HUDEP-2 (cell line): ENCODE measurements around the gene GGA3.

Experiments used
- DNase-seq, 76 experiments: peaks; one replicate each; lab custom pipeline; 2025; ENCODE audit not compliant: unreplicated experiment in 76 of 76; lab: John Stamatoyannopoulos, UW

GGA3 gene

DNA sequence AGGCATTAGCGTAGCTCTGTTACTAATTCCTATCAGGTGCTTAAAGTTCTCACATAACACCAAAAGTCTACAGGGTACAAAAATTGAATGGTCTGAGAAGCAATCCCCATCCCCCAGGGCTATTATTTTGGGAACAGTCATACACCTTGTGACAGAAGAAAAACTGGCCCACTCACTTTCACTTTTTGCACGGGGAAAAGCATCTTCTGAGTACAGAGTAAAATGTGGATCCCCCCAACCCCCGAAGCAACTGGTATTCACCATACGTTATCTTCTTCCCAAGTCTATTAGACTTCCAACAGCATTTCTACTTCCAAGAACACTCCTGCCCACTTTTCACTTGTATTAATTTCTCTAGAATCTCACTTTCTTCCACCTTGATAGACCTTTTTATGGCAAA lies 11.8 kb downstream of the GGA3 start:
- no peak for DNase-seq

DNA sequence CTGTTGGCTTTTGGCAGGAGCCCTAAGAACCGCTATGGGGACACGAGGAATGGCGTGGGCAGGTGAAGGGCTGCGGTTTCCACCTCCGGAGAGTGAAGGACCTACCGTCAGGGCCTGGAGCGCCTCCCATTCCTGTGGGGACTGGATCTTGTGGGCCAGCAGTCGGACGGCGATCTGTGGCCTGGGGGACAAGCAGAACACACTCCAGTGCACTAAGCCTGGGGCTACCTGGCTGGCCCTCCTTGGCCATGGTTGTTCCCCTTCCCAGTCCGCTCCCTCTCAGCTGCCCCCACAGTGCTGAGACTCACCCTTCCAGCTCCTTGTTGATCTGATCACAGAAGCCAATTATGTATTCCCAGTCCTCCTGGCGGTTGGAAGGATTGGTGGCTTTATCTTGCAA lies 15.0 kb downstream of the GGA3 start:
- DNase-seq = no peak

DNA sequence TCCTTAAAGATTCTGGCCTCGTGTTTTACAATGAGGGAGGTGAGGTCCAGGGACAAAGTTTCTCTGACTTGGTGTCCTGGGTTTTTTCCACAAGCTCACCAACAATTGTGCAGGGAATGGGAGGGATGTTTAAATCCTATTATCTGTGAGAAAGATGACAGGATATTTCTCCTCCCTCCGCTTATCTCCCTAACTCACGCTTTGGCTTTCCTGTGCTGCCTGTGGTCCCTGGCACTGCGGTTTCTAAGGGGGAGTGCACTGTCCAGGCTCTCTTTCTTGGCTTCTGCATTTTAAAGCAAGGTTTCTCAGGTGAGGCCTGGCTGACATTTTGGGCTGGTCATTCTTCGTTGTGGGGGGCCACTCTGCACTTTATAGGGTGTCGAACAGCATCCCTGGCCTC lies 16.4 kb downstream of the GGA3 start:
- no peak for DNase-seq

DNA sequence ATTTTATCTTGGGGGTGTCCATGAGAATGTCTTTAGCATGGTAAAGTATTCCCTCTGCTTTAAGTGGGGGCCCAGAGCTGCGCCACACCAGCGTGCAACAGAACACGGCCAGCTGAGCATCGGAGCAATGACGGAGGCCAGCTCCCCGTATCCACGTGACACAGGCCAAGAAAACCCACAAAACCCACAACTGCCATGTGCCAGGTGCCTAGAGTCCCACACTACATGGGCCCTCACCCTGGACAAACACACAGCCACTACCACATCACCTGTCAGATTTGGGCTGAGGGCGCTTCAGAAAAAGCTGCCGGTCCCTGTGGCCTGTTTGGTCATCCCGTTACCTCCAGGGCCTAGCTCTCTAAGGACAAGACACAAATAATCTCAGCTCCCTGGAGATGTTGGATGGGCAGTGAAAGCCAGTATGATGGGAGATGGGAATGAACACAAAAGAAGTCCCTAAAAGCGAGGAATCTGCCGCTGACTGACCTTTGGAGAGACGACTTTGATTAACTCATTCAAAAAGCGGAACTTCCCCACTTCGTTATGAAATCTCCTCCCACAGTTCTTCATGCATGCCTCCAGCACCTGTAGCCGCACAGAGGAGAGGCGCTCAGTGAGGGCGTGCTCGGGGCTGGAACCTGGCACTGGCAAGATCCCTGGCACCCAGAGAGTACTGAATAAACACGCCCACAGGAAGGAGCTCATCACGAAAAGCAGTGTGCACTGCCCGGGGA lies 17.1 kb downstream of the GGA3 start:
- no peak for DNase-seq

DNA sequence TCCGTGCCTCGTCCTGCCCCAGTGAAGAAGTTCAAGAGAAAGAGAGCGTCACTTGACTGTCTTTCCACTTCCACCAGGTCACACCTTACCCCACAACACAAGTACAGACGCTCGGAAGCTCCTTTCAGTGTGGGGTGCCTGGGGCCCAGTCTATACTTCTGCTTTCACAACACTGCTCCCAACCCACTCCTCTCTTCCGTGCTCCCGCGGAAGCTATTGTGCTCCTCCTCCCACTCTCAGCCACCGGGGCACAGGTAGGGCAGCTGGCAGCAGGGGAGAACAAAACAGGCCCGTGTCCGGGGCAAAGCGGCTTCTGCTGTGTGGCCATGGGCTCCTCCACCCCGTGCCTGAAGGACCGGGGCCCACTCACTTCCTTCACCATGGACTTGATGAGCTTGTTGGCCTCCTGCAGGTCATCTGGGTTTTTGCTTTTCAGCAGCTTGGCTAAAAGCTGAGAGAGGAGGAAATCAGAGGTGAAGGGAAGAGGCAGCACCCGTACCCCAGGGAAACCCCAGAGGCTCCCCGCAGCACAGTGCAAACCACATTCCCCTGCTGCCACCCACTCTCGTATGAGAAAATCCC lies 18.9 kb downstream of the GGA3 start:
- no peak for DNase-seq

DNA sequence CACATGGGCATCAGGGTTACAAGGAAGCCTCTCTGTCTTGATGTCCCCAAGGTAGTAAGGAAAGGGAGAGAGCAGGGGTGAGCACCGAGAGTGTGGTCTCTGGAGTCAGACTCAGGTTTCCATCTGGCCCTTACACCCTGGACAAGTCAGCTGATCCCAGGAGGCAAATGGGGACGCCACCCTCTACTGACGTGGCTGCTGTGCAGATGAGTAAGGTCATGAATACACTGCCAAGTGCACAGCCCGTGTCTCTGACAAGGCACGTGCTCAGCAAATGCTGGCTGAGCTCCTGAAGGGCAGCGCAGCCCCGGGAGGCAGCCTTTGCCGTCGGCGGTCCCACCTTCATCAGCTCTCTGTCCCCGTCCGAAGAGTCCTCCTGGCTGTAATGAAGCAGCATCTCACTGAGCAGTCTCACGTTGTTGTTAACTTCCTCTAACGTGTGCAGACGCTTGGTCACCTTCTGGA lies 19.4 kb downstream of the GGA3 start:
- DNase-seq = peak in 1 of 76 experiments; percentile 5

DNA sequence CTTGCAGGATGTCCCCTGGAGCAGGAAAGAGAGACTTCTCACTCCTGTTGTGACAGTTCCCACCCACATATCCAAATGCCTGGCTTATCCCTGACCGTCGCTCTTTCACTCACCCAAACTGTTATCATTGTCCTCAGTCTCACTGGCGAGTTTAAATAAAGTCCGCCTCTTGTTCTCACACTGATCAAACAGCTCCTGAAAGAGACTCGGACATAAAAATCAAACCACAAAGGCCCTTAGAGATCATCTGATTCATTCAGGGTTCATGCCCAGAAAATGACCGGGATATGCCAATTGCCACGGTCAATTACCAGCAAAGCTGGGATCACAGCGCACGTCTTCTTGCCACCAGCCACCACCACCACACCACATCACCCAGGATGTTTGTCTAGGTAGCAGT lies 19.9 kb downstream of the GGA3 start:
- DNase-seq = no peak

DNA sequence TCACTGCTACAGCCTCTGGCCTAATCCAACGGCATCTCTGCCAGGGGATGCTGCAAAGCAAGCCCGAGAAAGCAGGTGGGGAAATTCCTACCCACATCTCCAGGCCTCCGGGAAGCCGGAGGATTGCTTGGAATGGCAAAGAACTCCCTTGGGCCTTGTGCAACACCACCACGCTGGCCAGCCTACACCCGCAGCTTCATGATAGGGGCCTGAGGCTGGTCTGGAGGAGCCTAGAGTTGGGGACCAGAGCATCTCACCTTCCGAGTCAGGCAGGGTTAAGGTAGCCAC lies 20.3 kb downstream of the GGA3 start:
- DNase-seq = no peak

DNA sequence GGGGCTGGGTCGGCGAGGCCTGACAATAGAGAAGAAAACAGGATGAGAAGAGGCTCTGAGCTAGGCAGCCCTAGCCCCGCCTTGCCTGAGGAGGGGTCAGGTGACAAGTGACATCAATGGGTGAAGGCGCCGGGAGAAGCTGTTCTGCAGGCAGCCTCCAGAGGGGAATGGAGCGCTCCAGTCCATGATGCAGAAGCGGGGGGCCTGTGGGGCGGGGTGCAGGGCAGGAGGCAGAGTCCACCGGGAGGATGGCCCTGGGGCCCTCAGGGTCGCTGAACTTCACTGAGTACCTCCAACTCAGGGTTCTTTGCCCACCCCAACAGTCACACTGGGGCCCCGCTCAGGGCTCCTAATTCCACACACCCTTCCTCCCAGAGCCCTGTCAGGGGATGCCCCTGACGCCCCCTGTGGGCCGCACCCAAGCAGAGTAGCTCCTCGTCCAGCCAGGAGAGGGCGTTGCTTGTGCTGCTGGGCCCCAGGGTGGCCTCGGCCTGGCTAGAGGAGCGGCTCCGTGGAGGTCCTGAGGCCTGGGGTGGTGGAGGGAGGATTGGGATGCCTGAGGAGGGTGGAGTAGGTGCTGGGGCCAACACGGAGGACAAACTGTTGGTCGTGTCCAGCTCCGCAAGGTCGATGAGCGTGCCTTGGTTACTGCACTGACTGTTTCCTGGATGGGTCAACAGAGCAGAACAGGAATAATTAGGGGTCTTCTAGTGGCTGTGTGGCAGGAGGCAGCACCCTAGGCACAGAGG lies 20.8 kb downstream of the GGA3 start:
- peak in 35 of 76 experiments; percentile 8 to 46 (median 20) for DNase-seq

DNA sequence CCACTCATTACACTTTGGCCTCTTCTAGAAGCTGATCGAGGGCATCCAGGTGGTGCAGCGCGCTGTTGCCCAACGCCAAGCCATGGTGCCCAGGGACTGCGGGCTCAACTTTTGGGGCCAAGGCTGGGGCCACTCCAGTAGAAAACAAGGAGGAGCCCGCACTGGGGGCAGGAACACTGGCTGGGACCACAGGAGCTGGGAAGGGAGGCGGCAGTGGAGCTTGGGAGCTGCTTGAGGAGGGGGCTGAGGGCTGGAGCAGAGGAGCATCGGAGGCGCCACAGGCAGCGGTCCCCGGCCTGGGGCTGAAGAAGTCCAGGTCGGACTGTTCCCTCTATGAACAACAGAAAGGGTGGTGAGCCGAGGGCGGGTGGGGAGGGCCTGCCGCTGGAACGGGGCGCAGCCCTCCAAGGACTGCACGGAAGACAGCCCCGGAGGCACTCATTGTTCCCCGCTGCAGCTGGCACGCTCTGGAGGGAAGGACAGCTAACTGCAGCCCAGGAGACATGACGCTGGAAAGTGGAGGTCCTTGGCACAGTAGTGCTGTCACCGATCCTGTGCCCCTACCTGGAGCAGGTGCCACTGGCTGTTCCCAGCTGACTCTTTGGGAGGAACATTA lies 21.5 kb downstream of the GGA3 start:
- no peak for DNase-seq

DNA sequence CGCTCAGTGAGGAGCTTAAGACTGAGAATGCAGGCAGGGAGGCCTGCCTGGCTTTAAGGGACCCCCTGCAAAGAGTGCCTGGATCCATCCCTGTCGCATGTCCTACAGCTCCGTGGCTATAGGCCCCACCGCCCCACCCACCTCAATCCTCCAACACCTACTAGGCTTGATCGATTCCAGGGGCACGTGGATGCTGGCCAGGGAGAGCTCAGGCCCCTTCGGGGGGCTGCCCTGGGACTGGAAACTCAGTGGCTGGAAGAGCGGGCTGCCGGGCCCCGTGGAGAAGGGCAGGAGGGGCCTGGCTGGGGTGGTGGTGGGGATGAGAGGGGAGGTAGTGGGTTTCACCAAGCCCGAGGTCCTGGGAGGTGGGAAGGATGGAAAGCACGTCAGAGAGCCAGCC lies 22.2 kb downstream of the GGA3 start:
- DNase-seq = no peak

DNA sequence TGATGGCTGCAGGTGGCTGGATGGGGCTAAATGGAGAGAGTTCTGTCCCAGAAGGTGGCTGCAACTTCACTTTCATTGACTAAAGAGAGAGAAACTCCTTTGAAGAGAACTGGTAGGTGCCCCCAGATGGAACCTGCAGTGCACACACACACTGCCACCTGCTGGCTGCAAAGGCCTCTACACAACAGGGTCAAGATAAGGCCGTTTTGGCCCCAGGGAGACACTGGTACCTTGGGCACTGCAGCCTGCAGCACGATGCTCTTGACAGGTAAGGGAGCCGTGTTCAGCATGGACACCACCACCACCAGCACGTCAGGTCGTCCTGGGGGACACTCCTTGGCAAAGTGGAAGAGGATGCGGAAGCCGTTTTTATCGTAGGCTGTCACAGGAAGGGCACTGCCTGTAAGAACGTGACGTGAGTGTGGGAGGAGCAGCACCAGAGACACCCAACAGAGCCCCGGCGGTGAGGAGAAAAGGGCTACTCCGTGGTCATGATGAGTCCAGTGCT lies 22.7 kb downstream of the GGA3 start:
- DNase-seq = peak in 66 of 76 experiments; percentile 10 to 71 (median 48)

DNA sequence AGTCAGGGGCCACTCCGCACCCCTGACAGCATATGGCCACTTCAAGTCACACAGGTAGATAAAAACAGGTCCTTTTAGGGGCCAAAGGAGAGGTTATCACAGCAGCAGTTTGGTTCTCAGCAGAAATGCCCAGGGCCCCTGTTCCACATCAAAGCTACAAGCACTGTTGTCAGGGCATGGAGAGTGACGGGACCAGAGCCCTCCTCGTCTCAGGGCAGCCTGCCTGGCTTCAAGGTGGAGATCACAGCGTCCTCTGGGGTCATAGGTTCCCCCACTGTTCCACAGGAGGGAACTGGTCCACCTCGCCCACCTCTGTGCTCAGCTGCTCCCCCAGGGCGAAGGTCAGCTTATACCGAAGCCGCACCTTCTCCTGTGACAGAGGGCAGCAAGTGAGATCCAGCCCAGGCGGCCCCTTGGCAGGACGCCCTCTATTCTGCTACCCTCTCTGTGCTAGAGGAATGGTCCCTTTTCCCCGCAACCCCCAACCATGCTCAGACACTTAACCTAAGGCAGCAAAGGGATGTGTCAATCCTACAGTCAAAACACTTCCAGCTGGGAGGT lies 23.3 kb downstream of the GGA3 start:
- DNase-seq = no peak

DNA sequence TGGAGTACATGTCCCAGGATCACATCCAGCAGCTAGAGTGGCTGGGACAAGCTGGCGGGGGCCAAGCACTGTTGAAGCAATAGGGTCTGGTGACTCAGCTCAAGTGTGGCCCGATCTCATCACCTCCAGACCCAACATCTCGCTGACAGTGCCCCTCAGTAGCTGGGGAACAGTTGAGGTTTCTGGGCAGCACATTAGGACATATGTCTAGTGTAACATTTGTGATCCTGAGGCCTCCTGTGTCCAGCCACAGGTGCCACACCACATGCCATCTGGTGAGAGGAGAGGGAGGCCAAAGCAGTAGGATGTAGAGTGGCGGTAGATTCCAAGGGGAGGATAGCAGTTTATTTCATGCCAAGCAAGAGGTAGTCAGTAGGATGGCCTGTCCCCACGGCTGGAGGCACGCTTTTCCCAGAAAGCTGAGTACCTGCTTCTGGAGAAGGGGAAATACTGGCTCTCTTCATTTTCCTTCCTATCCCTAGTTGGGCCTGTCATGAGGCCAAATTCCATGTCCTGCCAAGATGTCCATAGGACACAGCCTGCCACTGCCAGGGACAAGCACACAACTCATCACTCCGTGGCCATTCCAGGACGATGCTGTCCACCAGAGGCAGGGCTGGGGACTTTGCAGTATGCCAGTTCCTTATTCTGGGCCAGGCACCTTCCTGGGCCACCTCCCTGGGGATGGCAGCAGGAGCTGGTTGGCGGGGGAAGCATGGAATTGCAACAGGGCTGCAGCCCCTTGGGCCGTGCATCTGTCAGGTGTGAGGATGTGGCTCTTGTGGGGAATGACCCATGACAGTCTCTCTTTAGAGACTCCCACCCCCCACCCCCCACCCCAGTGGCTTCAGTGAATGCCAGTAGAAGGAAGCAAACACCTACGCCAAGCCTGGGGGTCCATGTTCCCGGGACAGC lies 24.0 kb downstream of the GGA3 start:
- DNase-seq = no peak

DNA sequence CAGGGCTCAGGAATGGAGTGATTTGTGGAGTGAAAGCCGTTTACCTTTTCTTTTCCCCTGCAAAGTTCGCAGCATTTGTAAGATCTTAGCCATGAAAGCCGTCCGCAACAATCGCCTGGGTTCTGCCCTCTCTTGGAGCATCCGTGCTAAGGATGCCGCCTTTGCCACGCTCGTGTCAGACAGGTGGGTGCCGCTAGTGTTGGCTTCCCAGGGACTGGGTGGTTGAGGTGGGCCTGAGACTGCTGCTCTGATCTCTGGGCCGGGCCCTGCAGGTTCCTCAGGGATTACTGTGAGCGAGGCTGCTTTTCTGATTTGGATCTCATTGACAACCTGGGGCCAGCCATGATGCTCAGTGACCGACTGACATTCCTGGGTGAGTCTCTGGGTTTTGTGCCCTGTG lies 28.6 kb downstream of the GGA3 start:
- no peak for DNase-seq

DNA sequence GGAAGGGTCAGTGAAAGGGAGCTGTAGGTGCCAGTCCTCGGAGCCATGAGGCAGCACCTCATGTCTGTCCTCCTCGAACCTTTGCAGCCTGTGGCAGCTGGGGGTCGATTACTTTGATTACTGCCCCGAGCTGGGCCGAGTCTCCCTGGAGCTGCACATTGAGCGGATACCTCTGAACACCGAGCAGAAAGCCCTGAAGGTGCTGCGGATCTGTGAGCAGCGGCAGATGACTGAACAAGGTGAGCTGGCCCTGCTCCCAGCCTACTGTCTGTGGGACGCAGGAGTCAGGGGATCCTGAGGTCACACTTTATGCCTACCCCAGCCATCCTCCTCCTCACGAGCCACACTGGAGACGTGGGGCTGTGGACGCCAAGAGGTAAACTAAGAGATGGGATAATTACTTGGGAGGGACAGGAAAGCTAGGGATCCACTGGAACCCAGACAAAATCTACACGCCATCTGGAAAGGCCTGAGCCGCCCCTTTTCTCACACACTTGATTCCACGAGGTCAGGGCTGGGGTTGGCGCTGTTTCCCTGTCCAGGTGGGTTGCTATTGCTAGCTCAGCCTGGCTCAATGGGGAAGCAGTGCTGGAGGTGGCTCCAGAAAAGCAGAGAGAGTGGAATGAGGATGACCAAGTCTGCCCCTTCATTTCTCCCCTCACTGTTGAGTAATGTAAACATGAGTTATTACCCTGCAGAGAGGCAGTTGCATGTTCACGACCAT lies 29.5 kb downstream of the GGA3 start:
- no peak for DNase-seq

DNA sequence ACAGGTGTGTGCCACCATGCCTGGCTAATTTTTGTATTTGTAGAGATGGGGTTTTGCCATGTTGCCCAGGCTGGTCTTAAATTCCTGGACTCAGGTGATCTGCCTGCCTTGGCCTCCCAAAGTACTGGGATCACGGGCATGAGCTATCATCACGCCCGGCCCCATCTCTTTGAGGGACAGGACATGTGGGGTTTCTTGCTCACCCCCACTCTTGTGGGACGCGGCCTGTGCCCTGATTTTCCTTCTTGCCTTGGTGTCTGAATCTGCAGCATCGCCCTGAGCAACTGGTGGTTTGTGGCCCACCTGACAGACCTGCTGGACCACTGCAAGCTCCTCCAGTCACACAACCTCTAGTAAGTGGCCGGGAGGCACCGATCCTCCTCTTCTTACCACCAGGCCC lies 30.3 kb downstream of the GGA3 start:
- no peak for DNase-seq

DNA sequence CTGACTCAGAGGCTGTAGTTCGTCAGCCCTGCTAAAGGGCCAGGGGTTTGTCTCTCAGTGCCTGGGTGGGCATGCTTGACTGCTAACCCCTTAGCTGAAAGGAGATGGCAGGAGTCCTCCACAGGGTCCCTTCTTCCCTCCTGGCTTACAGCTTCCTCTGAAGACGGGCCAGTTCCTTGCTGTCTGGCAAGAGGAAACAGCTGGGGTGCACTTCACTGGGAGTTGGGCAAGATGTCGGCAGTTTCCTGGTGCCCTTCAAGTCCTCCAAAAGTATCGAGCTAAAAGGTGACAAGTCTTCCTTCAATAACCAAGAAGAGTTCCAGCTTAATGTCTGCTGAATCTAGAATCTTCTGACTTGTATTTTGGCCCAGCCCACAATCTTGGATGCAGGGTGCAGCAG lies 32.6 kb downstream of the GGA3 start:
- no peak for DNase-seq

DNA sequence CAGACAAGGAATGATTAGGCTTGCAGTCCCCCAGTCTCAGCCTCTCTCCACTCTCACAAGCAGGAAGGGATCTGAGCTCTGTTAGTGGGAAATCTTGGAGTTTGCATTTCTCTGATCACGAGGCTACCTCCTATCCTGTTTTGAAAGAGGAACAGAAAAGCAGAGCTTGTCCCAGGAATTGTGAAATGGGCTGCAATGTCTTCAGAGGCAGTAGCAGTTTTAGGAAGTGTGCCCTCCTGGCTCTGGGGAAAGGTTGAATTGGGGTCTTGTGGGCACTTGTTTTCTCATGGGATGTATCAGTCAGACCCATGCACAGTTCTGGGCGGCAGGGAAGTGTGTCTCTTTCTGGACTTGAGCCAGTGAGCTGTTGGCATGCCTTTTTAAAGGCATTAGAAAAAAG lies 33.1 kb downstream of the GGA3 start:
- no peak for DNase-seq
